MCF 10A (cell line): ENCODE results near the gene GTF3C2. TPM values are rescaled to one million over a fixed set of nuclear protein-coding genes. Genes with fewer than 3 reads are reported as not detected.
A peak's percentile ranks its signal among the peaks of the same experiment; 100 is the strongest.
"Not testable (repeated sequence)": the region's sequence is repeated elsewhere in the genome, so short reads cannot be mapped to it uniquely, and the experiment has no call there.

Experiments
- BruUV-seq: library from RNA; stranded (reverse); fragments of 400-500 nt; replicated peaks from 2 replicates; lab custom pipeline; 2021; lab: Mats Ljungman, UMichigan
- CTCF ChIA-PET: fragments of 300-600 bp; sonication (Branson Sonifier 250); formaldehyde crosslinking; extraction: SDS; loops from one replicate; lab custom pipeline; 2021; ENCODE audit warnings: antibody characterized with exemption, inconsistent platforms; lab: Yijun Ruan, JAX
- POLR2A ChIA-PET: fragments of 300-600, 350-650 bp; sonication (Branson Sonifier 250); formaldehyde crosslinking; extraction: SDS; loops from one replicate; lab custom pipeline; 2020; ENCODE audit warnings: antibody characterized with exemption, inconsistent platforms; lab: Yijun Ruan, JAX
- DNase-seq: peaks from one replicate; pipeline ENCODE4 v3.0.0-alpha.2; 2018; ENCODE audit not compliant: unreplicated experiment
- H3K27ac Mint-ChIP-seq: one replicate; pipeline ENCODE4 v1.8.0; 2022; ENCODE audit warnings: mild to moderate bottlenecking, low read depth, mixed read lengths; ENCODE audit not compliant: unreplicated experiment
- H3K27me3 Mint-ChIP-seq: one replicate; pipeline ENCODE4 v1.8.0; 2022; ENCODE audit warnings: mixed read lengths; ENCODE audit not compliant: insufficient read depth, unreplicated experiment
- H3K36me3 Mint-ChIP-seq: one replicate; pipeline ENCODE4 v1.8.0; 2022; ENCODE audit warnings: mild to moderate bottlenecking, moderate library complexity, mixed read lengths; ENCODE audit not compliant: insufficient read depth, unreplicated experiment
- H3K4me1 Mint-ChIP-seq: one replicate; pipeline ENCODE4 v1.8.0; 2022; ENCODE audit warnings: mixed read lengths; ENCODE audit not compliant: insufficient read depth, unreplicated experiment
- H3K4me3 Mint-ChIP-seq: one replicate; pipeline ENCODE4 v1.8.0; 2022; ENCODE audit warnings: mild to moderate bottlenecking, moderate library complexity, mixed read lengths; ENCODE audit not compliant: unreplicated experiment
- H3K9me3 Mint-ChIP-seq: one replicate; pipeline ENCODE4 v1.8.0; 2022; ENCODE audit warnings: mixed read lengths; ENCODE audit not compliant: unreplicated experiment
- intact Hi-C: fragments of 100-400 bp; cut with micrococcal nuclease; formaldehyde crosslinking; loops from 2 replicates; pipeline ENCODE4 v1.14.1; 2022
- total RNA-seq: library from RNA; stranded (reverse); gene quantifications from 2 replicates; pipeline ENCODE4 v1.2.3, GENCODE V29; 2022
- TF ChIP-seq, protein P1 (sequence below): fragments of 200-600 bp; IDR thresholded peaks from one replicate; pipeline ENCODE4 v1.8.0; 2022; ENCODE audit warnings: antibody characterized with exemption, mild to moderate bottlenecking; ENCODE audit not compliant: unreplicated experiment

GTF3C2 gene
- total RNA-seq, 1 experiment from 2014 or later, result 47.8 TPM

DNA sequence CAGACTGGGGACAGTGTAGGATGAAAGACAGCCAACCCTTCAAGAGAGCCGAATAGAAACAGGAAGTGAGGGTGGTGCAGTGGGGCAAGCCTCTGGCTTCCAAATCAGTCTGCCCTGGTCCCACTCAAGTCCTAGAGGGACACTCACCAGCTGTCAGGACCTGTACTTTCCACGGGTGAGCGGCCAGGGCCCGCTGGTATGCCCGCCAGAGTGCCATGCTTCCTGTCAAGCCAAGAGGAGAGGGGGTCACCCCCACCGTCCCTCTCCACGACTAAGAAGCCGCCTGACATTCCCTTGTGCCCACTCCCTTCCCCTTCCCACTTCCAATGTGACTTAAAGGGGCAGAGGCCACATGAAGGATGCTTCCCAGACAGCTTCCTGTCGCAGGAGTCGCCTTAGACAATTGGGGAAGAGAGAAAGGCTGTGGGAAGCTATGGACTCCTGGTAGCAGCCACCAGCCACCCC lies 34.2 kb downstream of the GTF3C2 start:
- no peaks in the 10 kb centered on the region for H3K27me3 Mint-ChIP-seq
- DNase-seq, result peak; percentile 25
- CTCF ChIA-PET, result interaction anchor here (0.5 to 7.8 kb wide), 10 partner anchors 15 to 399 kb away, joined by 3 to 47 read pairs (median 6); partner anchors contain the start of genes EIF2B4 and SNX17
- POLR2A ChIA-PET, result interaction anchor here (0.7 to 5.6 kb wide), 32 partner anchors 10 to 351 kb away, joined by 3 to 142 read pairs (median 6); partner anchors contain the start of genes AGBL5, EIF2B4, GTF3C2 and OST4
- H3K4me3 Mint-ChIP-seq, result peak overlapping the region; percentile 91
- intact Hi-C loops, result no loop called here
- H3K27ac Mint-ChIP-seq, result peak overlapping the region; percentile 99
- peaks cover 55% of the 10 kb centered on the region for H3K36me3 Mint-ChIP-seq
- H3K9me3 Mint-ChIP-seq, result no peaks in the 10 kb centered on the region
- peaks cover 23% of the 10 kb centered on the region for H3K4me1 Mint-ChIP-seq
- TF ChIP-seq, protein P1, sequence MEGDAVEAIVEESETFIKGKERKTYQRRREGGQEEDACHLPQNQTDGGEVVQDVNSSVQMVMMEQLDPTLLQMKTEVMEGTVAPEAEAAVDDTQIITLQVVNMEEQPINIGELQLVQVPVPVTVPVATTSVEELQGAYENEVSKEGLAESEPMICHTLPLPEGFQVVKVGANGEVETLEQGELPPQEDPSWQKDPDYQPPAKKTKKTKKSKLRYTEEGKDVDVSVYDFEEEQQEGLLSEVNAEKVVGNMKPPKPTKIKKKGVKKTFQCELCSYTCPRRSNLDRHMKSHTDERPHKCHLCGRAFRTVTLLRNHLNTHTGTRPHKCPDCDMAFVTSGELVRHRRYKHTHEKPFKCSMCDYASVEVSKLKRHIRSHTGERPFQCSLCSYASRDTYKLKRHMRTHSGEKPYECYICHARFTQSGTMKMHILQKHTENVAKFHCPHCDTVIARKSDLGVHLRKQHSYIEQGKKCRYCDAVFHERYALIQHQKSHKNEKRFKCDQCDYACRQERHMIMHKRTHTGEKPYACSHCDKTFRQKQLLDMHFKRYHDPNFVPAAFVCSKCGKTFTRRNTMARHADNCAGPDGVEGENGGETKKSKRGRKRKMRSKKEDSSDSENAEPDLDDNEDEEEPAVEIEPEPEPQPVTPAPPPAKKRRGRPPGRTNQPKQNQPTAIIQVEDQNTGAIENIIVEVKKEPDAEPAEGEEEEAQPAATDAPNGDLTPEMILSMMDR, result no peak
- TSS peak; percentile 83 for BruUV-seq

DNA sequence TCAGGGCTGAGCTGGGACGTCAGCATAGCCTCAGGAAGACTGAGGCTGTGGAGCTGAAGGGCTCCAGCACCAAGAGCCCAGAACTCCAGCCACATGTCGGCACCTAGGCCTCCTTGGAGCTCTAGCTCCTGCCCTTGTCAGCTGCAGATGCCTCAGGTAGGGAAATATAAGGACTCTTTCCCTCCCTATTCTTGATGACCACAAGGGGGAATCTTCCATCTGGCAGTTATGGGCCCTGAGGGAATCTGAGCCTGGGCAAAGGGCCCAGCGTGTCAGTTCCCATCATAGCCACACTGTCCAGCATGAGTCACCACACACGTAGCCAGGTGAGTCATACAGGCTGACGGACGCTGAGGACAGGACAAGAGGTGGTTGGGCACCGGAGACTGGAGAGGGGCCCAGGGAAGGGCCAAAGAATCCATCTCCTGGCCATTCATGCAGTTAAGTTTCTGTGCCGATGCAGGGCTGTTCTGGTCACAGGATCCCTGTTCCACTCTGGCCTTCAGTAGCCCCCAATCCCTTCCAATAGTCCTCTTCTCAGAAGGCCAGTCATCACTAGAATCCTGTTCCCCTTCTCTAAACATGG lies 35.5 kb downstream of the GTF3C2 start:
- ChIA-PET CTCF (interaction anchor here (0.5 to 7.8 kb wide), 14 partner anchors 11 to 245 kb away, joined by 3 to 47 read pairs (median 4); partner anchors contain the start of genes EIF2B4 and SNX17), POLR2A (interaction anchor here (0.7 to 5.6 kb wide), 17 partner anchors 9 to 270 kb away, joined by 3 to 142 read pairs (median 5); partner anchors contain the start of genes AGBL5, EIF2B4, GTF3C2 and PPM1G)
- no TSS peak for BruUV-seq
- Mint-ChIP-seq H3K27me3 (no peaks in the 10 kb centered on the region), H3K4me1 (peaks cover 23% of the 10 kb centered on the region), H3K9me3 (no peaks in the 10 kb centered on the region), H3K36me3 (peaks cover 45% of the 10 kb centered on the region), H3K27ac (peak overlapping the region; percentile 99), H3K4me3 (peak overlapping the region; percentile 91)
- TF ChIP-seq, protein P1, result peak; percentile 48
- DNase-seq, result peak; percentile 99
- intact Hi-C loops, result loop anchor here (1.0 to 2.0 kb wide), 3 partner anchors 35 to 362 kb away; partner anchors contain the start of genes EIF2B4, GTF3C2 and SNX17

DNA sequence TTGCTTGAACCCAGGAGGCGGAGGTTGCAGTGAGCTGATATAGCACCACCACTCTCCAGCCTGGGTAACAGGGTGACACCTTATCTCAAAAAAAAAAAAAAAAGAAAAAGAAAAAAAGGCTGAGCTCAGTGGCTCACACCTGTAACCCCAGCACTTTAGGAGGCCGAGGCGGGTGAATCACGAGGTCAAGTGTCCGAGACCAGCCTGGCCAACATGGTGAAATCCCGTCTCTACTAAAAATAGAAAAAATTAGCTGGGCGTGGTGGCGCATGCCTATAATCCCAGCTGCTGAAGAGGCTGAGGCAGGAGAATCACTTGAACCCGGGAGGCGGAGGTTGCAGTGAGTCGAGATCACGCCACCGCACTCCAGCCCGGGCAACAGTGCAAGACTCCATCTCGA lies 36.7 kb downstream of the GTF3C2 start:
- not testable (repeated sequence) for H3K4me3 Mint-ChIP-seq, BruUV-seq, H3K27me3 Mint-ChIP-seq, H3K9me3 Mint-ChIP-seq
- peak; percentile 24 for DNase-seq
- POLR2A ChIA-PET, result interaction anchor here (0.7 to 5.6 kb wide), 5 partner anchors 37 to 122 kb away, joined by 3 to 142 read pairs (median 52); partner anchors contain the start of genes EIF2B4, GTF3C2, SNX17 and ZNF513
- H3K36me3 Mint-ChIP-seq, result peaks cover 36% of the 10 kb centered on the region
- intact Hi-C loops, result loop anchor here (2.0 kb wide), 1 partner anchor 363 kb away; no protein-coding TSS in a partner anchor
- peaks cover 23% of the 10 kb centered on the region for H3K4me1 Mint-ChIP-seq
- H3K27ac Mint-ChIP-seq, result peak overlapping the region; percentile 19
- CTCF ChIA-PET, result interaction anchor here (0.6 to 7.8 kb wide), 6 partner anchors 26 to 491 kb away, joined by 3 to 47 read pairs (median 4); partner anchors contain the start of genes EIF2B4 and SNX17

DNA sequence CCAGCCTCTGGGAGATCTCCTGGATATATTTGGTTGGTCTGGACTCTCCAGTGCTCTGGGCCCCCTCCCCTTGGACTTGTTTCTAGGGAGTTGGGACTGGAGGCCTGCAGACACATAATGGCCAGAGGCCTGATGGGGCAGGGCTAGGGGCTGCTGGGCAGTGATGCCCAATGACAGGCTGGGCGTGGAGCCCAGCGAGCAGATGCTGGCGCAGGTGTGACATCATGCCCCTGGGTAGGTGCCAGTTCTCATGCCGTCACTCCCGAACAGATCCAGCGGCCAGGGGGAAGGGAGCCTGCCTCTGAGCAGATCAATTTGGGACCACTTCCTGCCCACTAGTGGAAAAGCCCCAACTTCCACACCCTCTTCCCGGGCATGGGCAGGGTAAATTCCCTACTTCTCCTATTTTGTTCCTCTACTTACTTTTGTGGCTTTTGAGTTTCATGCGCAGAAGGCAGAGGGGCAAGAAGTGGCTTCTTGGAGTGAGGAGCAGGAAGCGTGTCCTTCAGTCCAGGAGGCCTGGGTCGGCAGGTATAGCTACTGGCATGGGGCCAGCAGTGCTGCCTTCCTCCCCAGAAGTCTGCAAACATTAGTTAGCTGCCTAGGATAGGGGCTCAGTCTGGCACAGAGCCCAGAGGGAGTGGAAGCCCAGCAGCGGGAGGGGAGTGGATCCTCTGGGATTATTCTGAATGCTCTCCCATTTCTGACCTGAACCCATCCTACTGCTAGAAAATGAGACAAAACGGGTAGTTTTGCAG lies 39.7 kb downstream of the GTF3C2 start:
- Mint-ChIP-seq H3K4me1 (peaks cover 12% of the 10 kb centered on the region), H3K27ac (no peak overlapping the region), H3K27me3 (no peaks in the 10 kb centered on the region), H3K4me3 (no peak overlapping the region), H3K9me3 (no peaks in the 10 kb centered on the region), H3K36me3 (peaks cover 32% of the 10 kb centered on the region)
- DNase-seq, result peak; percentile 74
- ChIA-PET CTCF (interaction anchor here (2.9 to 3.1 kb wide), 2 partner anchors 14 kb away, joined by 16 to 17 read pairs; no protein-coding TSS in a partner anchor), POLR2A (interaction anchor here (1.2 kb wide), 1 partner anchor 13 kb away, joined by 4 read pairs; no protein-coding TSS in a partner anchor)
- intact Hi-C loops, result no loop called here
- TF ChIP-seq, protein P1, result no peak
- BruUV-seq, result no TSS peak
